ENCODE data around the gene EPHA2. TPM values are rescaled to one million over a fixed set of nuclear protein-coding genes. Genes with fewer than 3 reads are reported as not detected.

The EPHA2 gene
- total RNA-seq, 1 donor from 2014 or later = 44.8 TPM

GRCh38 chr1:16120940-16121410 lies 34.9 kb downstream of the EPHA2 start:
- no peak overlapping the region for H3K4me3 ChIP-seq
- peak; percentile 60 for ATAC-seq
- H3K4me1 ChIP-seq = peaks cover 14% of the 10 kb centered on the region
- no peaks in the 10 kb centered on the region for H3K27me3 ChIP-seq
- H3K36me3 ChIP-seq = peaks cover 11% of the 10 kb centered on the region
- H3K27ac ChIP-seq = no peak overlapping the region
- H3K9me3 ChIP-seq = no peaks in the 10 kb centered on the region
- intact Hi-C loops (cut with DNase I) = no loop called here
- no peak for DNase-seq
- TF ChIP-seq CTCF (IDR thresholded peaks at IDR 0.05) = no peak

- peaks cover 14% of the 10 kb centered on the region for H3K4me1 ChIP-seq
- no peak overlapping the region for H3K27ac ChIP-seq
- DNase-seq = no peak
- no peaks in the 10 kb centered on the region for H3K9me3 ChIP-seq
- no peak for TF ChIP-seq CTCF (IDR thresholded peaks at IDR 0.05)
- no peak for ATAC-seq
- no peak overlapping the region for H3K4me3 ChIP-seq
- no peaks in the 10 kb centered on the region for H3K27me3 ChIP-seq
- intact Hi-C loops (cut with DNase I) = no loop called here
- peaks cover 11% of the 10 kb centered on the region for H3K36me3 ChIP-seq
These were observed 35.5 kb downstream of the EPHA2 start for GRCh38 chr1:16120407-16120806.

- Histone ChIP-seq H3K27ac (no peak overlapping the region), H3K9me3 (no peaks in the 10 kb centered on the region), H3K27me3 (no peaks in the 10 kb centered on the region), H3K4me1 (peaks cover 14% of the 10 kb centered on the region), H3K36me3 (peaks cover 9% of the 10 kb centered on the region), H3K4me3 (no peak overlapping the region)
- intact Hi-C loops (cut with DNase I) = no loop called here
- no peak for TF ChIP-seq CTCF (IDR thresholded peaks at IDR 0.05)
- DNase-seq = no peak
- ATAC-seq = no peak
These were observed 35.9 kb downstream of the EPHA2 start for GRCh38 chr1:16119926-16120325.

GRCh38 chr1:16119504-16119903 lies 36.4 kb downstream of the EPHA2 start:
- H3K4me3 ChIP-seq = no peak overlapping the region
- ATAC-seq = no peak

GRCh38 chr1:16118706-16119105 lies 37.2 kb downstream of the EPHA2 start:
- no peak for TF ChIP-seq CTCF (IDR thresholded peaks at IDR 0.05)
- Histone ChIP-seq H3K36me3 (no peaks in the 10 kb centered on the region), H3K27ac (no peak overlapping the region), H3K27me3 (no peaks in the 10 kb centered on the region), H3K9me3 (no peaks in the 10 kb centered on the region), H3K4me1 (peaks cover 14% of the 10 kb centered on the region), H3K4me3 (no peak overlapping the region)
- no peak for ATAC-seq
- intact Hi-C loops (cut with DNase I) = no loop called here
- no peak for DNase-seq

More at GRCh38 chr1:16119504-16119903, 36.4 kb downstream of the EPHA2 start:
- DNase-seq = no peak
- H3K4me1 ChIP-seq = peaks cover 14% of the 10 kb centered on the region
- TF ChIP-seq CTCF (IDR thresholded peaks at IDR 0.05) = no peak
- intact Hi-C loops (cut with DNase I) = no loop called here
- H3K27me3 ChIP-seq = no peaks in the 10 kb centered on the region
- H3K9me3 ChIP-seq = no peaks in the 10 kb centered on the region
- H3K27ac ChIP-seq = no peak overlapping the region
- peaks cover 5% of the 10 kb centered on the region for H3K36me3 ChIP-seq

- Histone ChIP-seq H3K9me3 (no peaks in the 10 kb centered on the region), H3K27me3 (no peaks in the 10 kb centered on the region), H3K36me3 (no peaks in the 10 kb centered on the region), H3K27ac (no peak overlapping the region), H3K4me3 (no peak overlapping the region), H3K4me1 (peaks cover 7% of the 10 kb centered on the region)
- DNase-seq (no peak), ATAC-seq (no peak)
- TF ChIP-seq CTCF (IDR thresholded peaks at IDR 0.05) = no peak
- intact Hi-C loops (cut with DNase I) = no loop called here
These were observed 37.9 kb downstream of the EPHA2 start for GRCh38 chr1:16117936-16118335.
